Coronary artery (tissue), 2 donors: ENCODE results near the gene MYH13.

Source experiments
- DNase-seq: peaks from one replicate; pipeline ENCODE4 v3.0.0-alpha.2; 2017; ENCODE audit warnings: low spot score
- H3K27ac ChIP-seq, 2 donors: fragments of 200-600 bp; sonication (generic); one replicate each; pipeline ENCODE4 v1.5.1; 2016 to 2019
- H3K4me3 ChIP-seq: fragments of 200-600 bp; sonication (generic); 2 replicates; pipeline ENCODE4 v1.5.1; 2016; ENCODE audit warnings: mild to moderate bottlenecking, moderate library complexity
- TF ChIP-seq, protein P1 (sequence below): fragments of 200-600 bp; sonication (generic); IDR thresholded peaks from one replicate; pipeline ENCODE4 v1.5.1; 2019; ENCODE audit warnings: antibody characterized with exemption

Gene MYH13

DNA sequence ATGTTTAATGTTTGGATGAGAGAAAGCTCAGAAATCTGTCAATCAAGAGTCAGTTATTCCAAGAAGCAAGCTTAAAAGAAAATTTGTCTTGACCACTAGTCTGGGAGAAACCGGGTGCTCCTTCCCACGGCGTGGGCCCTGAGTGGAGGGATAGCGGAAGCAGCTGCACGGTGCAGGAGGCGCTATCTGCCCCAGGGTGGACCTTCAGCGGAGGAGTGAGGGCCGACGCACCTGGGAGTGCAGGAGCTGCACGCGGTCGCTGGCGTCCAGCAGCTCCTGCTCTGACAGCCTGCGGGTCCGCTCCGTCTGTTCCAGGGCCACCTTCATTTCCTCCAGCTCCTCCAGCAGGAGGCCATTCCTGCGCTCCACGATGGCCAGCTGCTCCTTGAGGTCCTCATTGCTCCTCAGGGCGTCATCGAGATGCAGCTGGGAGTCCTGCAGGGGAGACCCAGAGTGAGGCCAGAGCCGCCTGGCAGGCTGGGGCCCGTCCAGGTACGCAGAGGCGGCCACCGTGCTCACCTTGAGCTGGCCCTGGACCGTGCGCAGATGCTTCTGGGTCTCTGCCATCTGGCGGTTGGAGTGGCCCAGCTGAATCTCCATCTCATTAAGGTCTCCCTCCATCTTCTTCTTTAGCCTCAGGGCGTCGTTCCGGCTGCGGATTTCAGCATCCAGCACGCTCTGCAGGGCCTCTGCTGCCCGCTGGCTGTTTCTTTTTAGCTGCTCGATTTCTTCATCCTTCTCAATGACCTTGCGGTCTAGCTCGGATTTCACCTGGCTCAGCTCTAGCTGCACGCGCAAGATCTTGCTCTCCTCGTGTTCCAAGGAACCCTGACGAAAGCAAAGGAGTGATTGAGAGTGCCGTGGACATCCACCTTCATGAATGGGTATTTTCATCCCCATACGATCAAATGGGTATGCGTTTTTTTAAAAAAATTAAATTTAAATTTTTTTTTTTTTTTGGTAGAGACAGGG lies 63.5 kb downstream of the MYH13 start:
- TF ChIP-seq, protein P1, sequence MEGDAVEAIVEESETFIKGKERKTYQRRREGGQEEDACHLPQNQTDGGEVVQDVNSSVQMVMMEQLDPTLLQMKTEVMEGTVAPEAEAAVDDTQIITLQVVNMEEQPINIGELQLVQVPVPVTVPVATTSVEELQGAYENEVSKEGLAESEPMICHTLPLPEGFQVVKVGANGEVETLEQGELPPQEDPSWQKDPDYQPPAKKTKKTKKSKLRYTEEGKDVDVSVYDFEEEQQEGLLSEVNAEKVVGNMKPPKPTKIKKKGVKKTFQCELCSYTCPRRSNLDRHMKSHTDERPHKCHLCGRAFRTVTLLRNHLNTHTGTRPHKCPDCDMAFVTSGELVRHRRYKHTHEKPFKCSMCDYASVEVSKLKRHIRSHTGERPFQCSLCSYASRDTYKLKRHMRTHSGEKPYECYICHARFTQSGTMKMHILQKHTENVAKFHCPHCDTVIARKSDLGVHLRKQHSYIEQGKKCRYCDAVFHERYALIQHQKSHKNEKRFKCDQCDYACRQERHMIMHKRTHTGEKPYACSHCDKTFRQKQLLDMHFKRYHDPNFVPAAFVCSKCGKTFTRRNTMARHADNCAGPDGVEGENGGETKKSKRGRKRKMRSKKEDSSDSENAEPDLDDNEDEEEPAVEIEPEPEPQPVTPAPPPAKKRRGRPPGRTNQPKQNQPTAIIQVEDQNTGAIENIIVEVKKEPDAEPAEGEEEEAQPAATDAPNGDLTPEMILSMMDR = no peak
- Histone ChIP-seq H3K4me3 (no peak overlapping the region), H3K27ac (no peak overlapping the region)
- no peak for DNase-seq

DNA sequence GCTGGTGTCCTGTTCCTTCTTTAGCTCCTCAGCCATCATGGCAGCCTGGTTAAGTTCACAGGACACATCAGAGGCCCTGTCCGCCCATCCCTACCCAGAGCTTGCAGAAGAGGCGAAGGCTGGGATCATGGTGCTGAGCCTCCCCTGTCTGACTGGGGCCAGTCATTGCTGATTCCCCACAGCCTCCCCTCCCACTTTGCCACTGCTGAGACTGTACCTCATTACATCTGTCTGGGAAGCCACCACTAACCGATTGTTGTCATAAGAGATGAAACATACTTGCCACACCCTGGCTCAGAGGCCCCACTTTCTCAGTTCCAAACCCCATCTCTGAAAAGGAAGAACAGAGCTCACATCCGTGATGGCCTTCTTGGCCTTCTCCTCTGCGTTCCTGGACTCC lies 66.2 kb downstream of the MYH13 start:
- TF ChIP-seq, protein P1 = no peak
- H3K4me3 ChIP-seq = no peak overlapping the region
- no peak overlapping the region for H3K27ac ChIP-seq
- no peak for DNase-seq

DNA sequence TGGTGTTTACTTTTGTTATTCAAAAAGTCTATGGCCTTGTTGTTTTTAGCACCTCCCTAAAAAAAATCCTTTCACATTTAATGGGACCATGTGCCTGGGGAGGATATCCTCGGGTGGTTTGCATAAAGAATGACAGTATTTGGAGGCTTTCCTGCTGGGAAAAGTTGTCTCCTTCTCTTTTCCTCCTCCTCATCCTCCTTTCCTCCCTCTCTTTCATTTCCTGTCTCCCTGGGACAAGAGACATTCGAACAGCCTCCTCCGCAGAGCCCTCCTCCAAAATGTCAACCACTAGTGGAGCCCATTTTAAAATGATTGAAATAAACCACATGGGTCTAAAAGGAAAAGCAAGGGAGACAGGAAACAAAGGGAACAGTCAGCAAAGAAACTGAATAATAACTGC lies 67.4 kb downstream of the MYH13 start:
- no peak for DNase-seq
- TF ChIP-seq, protein P1 = no peak
- H3K27ac ChIP-seq = no peak overlapping the region
- H3K4me3 ChIP-seq = no peak overlapping the region

DNA sequence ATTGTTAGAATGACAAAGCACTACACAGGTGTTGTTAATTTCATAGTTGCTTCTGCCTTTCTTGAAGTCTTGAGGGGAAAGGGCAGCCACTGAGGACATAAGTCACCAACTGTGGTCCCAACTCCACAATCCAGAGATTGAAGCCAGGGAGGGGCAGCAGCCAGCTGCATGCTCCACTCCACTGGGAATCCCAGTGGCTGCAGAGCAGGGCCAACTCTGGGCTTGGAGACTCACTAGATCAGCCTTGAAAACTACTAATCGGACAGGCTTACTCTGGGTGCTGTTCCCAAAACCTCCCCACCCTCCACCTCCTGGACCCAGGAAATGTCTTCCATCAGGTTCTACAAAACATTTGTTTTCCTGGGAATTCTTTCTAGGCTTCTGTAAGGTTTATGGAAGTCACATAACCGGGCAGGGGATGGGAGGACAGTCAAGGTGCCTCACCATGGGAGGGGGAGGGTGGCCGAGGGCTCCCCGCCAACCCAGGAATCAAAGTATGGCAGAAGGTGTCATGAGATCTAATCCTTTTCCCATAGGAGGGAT lies 68.0 kb downstream of the MYH13 start:
- Histone ChIP-seq H3K4me3 (no peak overlapping the region), H3K27ac (no peak overlapping the region)
- TF ChIP-seq, protein P1 = no peak
- DNase-seq = no peak

DNA sequence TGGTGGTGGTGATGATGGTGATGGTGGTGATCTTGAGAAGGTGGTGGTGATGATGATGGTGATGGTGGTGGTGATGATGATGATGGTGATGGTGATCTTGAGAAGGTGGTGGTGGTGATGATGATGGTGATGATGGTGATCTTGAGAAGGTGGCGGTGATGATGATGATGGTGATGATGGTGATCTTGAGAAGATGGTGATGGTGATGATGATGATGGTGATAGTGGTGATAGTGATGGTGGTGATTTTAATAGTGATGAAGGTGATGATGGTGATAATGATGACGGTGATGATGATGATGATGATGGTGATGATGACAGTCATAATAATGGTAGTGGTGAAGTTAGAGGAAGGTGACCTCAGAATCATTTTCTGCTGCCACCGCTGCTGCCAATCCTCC lies 75.1 kb downstream of the MYH13 start:
- TF ChIP-seq, protein P1 = no peak
- H3K4me3 ChIP-seq = no peak overlapping the region
- H3K27ac ChIP-seq = no peak overlapping the region
- no peak for DNase-seq

DNA sequence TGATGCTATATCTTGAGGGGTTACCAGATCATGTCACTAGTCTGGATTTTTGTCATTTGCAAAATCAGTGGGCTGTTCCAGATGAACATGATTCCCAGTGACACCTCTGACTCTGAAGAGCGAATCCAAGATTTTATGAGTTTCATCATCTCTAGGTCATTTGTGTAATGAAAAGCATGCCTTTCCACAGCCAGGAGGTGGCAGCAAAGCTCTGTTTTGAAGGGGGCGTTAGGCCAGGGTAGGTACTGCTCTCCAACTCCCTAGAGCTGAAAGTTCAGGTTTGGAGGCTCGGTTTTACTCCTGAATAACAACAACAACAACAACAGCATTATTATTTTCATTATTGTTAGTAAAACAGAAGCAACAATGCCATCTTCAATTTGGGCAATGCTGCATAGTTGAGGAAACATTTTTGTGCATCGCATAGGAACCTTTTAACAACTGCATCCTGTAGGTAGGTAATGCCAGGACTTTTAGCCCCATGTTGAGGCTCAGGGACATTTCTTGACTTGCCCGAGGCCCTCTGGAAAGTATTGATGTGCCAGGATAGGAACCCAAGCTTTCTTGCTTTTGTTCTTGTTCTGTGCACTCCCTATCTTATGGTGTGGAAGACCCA lies 77.0 kb downstream of the MYH13 start:
- TF ChIP-seq, protein P1 = no peak
- Histone ChIP-seq H3K27ac (no peak overlapping the region), H3K4me3 (no peak overlapping the region)
- DNase-seq = no peak
